ENCODE results near the gene ELAVL2.

ELAVL2 gene

DNA sequence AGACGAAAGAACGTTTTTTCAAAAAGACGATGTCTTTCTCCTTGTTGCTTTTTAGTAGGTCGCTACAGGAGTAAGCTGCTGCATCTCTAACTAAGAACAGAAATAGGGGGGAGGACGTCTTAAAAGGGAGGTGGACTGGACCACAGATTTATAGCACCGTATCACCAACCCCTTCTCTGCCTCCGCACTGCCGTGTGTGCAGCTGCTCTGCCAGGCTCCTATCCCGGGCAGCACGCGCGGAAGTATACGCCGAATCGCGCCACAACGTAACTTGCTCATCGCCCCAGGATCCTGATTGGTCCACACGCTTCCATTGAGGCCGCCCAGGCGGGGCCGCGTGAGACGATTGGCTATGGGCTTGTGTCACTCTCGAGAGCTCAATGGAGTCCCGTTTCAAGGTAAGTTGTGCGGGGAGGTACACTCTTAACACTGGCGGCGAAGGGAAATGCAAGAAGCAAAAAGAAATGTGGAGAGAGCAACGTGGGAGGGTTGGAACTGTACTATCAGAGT is at the start of gene ELAVL2:
TSS of gene ELAVL2 (minus strand) at position 121 of the 510 bp plus-strand sequence. CDS start 64,006 bp downstream, outside the sequence.
- DNase-seq: peak; percentile 37

GRCh38 chr9:23858234-23858633 is 32.2 kb upstream of the ELAVL2 start:
- no peak for DNase-seq

- DNase-seq: no peak
Measured at GRCh38 chr9:23855873-23856604, 30.0 kb upstream of the ELAVL2 start.

DNA sequence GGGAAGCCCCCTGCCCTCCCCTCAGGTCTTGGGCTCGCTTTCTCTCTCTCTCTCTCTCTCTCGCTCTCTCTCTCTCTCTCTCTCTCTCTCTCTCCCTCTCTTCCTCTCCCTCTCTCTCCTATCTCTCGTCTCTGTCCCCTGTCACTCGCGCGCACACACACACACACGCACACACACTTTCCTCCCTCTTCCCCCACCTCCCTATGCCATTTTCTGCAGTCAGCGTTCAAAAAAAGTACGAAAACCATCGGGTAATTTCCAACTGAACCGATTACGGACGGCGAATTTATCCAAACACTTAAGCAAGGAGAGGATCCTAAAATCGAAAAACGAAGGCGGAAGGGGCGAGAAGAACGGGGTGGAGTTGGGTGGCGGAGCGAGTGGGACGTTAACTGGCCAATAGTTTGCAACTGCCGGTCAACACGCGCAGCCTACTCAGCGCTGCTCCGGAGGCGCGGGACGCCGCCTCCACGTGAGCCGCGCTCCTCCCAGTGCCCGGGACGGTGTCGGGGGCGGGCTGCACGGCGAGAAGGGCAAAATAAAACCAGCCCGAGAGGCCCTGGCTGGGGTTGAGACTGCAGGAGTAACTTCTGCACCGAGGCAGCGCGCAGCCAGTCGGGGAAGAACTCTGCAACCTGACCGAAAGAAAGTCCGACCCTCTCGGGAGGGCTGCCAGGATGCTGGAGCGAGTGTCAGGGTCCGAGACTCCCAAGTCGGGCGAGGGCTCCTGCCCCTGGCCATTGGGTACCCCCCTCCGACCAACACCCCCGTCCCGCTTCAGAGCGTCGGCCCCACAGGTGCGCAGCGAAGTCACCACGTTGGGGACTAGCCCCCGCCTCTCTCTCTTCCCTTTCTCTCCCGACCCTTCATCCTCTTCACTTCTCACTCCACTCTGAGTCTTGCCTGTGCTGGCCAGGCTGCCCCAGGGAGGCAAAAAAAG is 24.9 kb upstream of the ELAVL2 start:
- no peak for DNase-seq

DNA sequence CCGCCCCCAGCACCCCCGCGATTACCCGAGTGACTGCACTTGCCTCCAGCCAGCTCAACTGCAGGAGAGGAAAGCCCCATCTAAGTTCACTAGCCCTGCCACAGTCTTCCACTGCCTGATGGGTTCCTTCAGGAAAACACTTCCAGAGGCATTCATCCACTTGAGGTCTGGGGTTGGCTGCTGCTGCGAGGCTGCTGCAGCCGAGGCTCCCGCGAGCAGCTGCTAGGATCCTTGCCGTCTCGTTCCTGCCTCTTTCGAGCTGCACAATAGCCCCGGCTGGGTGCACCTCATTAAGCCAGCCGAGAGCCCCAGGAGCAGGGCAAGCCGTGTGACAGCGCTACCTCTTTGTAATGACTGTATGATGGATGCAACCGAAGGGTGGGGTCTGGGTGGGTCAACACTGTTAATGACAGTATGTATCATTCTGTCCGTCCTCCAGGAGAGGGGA is 24.2 kb upstream of the ELAVL2 start:
- DNase-seq: no peak

DNA sequence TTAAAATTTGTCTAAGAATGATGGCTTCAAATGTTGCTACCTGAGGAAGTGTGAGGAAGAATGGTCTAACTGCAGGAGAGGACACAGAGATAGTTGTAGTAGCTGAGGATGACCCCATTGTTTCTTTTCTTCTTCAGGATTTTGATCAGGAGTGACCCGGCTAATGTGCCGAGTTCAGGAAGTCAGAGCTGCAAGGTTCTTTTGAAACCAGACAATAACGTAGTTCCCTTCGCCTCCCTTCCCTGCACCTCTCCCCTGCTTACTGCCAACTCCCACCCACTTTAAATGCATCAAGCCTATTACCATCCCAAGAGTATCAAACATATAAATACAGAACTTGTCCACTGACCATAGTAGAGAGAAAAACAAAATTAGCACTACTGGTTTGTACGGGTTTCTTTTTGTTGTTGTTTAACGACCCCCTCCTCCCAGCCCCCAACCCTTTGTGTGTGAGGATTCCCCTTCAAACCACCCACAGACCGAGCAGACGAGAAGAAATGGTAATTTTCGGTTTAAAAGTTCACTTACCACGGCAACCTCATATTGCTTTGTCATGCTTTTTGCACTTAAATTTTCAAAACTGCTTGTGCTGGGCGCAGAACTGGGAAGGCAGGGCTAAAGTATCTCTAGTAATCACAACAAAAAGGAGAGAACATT is 23.5 kb upstream of the ELAVL2 start:
- DNase-seq: no peak

- DNase-seq: no peak
Measured at GRCh38 chr9:23842565-23843129, 16.6 kb upstream of the ELAVL2 start.

- no peak for DNase-seq
Measured at GRCh38 chr9:23841304-23841703, 15.3 kb upstream of the ELAVL2 start.

GRCh38 chr9:23837038-23837437 is 11.0 kb upstream of the ELAVL2 start:
- DNase-seq: no peak

- no peak for DNase-seq
Measured at GRCh38 chr9:23830929-23831730, 5.1 kb upstream of the ELAVL2 start.

DNA sequence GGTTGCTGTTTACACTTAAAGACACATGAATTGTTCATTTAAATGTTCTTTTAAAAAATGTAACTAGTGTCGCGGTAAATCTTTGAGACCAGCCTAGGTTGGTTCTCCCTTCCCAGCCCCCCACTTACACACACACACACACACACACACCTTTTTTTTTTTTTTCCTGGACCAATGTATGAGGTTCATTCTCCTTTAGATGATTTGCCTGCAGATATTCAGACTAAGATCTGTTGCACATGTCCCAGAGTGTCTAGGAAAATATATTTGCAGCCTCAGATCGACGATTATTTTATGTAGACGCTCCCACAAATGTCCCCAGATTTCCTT is 4.4 kb upstream of the ELAVL2 start:
- no peak for DNase-seq

GRCh38 chr9:23829580-23830475 is 3.8 kb upstream of the ELAVL2 start:
- no peak for DNase-seq

- DNase-seq: no peak
Measured at GRCh38 chr9:23825700-23826099, 340 bp downstream of the ELAVL2 start.

DNA sequence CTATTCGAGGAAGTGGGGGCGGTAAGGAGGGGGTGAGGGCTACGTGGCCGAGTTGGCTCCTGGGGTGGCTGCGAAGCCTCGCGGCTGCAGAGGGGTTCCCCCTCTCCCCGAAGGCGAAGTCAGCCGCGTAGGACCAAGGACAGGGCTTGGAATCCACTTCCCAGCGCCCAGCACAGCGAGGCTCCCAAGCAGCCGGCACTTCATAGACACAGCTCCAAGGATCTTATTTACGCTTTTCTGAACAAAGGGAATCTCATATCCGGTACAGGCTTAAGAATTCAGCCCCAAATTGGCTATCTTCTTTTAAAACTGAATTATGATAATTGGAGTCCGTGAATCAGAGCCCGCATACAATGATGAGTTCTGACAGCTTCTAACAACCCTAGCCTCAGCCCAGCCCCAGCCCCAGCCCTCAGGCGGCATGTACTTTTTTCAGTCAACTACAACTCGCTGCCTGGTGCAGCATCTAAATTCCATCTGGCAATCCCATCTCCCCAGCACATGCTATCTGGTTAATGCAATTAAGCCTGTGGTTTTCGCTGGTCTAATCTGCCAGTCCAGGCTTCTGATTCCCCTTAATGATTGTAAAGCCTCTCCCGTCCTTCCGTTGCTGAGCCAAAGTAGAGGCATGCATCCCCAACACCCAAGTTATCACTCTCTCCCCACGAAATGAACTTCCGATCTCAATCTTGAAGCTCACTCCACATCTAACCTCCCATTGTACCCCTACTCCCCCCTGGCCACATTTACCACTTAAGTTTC is 1.0 kb downstream of the ELAVL2 start:
- DNase-seq: no peak

DNA sequence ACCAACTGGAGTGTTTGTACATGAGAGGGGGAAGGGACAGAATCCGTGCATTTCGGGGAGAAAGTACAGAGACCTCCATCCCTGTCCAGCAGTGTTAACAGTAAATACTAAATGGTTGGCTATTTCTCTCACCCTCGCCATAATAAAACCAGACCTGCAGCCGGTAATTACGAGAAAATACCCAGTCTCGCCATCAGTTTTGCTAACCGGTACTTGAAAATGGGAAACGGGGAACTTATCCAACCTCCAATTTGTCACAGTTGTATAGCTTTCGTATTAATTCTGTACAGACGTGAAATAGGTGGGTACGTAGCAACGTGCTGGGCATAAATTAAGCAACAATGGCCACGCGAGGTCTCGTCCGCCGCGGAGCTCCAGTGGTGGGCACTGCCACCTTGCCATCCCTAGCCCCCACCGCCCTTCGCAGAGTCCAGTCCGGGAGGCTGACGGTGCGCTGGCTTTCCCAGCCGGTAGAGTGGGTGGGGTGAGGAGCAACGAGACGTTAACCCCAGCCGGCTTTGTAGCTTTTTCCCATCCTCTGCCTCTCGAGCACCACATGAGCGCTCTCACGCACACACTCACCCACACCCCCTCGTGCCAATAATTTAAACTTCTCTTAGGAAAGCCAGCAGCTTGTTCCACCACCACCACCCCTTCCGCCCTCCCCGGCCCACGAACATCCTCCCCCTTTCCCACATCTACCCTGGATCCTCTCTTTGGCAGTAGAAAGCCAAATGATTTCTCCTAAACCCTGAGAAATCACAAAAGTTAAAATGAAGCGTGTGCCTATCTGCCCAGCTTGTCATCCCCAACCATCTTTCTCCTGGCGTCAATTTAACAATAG is 1.8 kb downstream of the ELAVL2 start:
- no peak for DNase-seq

GRCh38 chr9:23823269-23823668 is 2.8 kb downstream of the ELAVL2 start:
- DNase-seq: no peak

- DNase-seq: no peak
Measured at GRCh38 chr9:23822261-23823169, 3.5 kb downstream of the ELAVL2 start.

Data from stimulated activated CD8-positive, alpha-beta memory T cell treated with anti-CD3 and anti-CD28 coated beads, Interleukin-4, amount 100 ng/mL, for 48 hours (primary cell).